IMR-90 (cell line): ENCODE data around the gene TCHP. TPM values are rescaled to one million over a fixed set of nuclear protein-coding genes. Genes with fewer than 3 reads are reported as not detected.
A peak's percentile ranks its signal among the peaks of the same experiment; 100 is the strongest.

Experiments used
- ATAC-seq: fragments of 200-7000 bp; cut with Tn5 transposase; 2 replicates; pipeline ENCODE4 v1.9.1; 2020; ENCODE audit warnings: low read depth, mild to moderate bottlenecking, moderate library complexity
- BruUV-seq: library from RNA; stranded (reverse); fragments of 400-500 nt; replicated peaks from 2 replicates; lab custom pipeline; 2021; lab: Mats Ljungman, UMichigan
- CTCF ChIA-PET: fragments of 300-600 bp; formaldehyde crosslinking; extraction: SDS; loops from one replicate; lab custom pipeline; 2021; ENCODE audit warnings: antibody characterized with exemption; lab: Yijun Ruan, JAX
- POLR2A ChIA-PET: fragments of 300-600 bp; sonication (Branson Sonifier 250); formaldehyde crosslinking; loops from one replicate; lab custom pipeline; 2022; ENCODE audit warnings: antibody characterized with exemption; ENCODE audit not compliant: unreplicated experiment; lab: Charles Lee
- DNase-seq: peaks from one replicate; pipeline ENCODE4 v3.0.0; 2013
- H2AFZ ChIP-seq: replicated peaks from 2 replicates; pipeline ENCODE3; 2013; ENCODE audit warnings: low read length, mild to moderate bottlenecking; ENCODE audit not compliant: poor library complexity
- H2AK5ac ChIP-seq: 2 replicates; pipeline ENCODE4 v1.6.1; 2013; ENCODE audit warnings: low read depth, low read length, inconsistent platforms
- H2AK9ac ChIP-seq: replicated peaks from 2 replicates; pipeline ENCODE3; 2013; ENCODE audit warnings: mild to moderate bottlenecking, low read depth, low read length, moderate library complexity; ENCODE audit not compliant: poor library complexity
- H2BK120ac ChIP-seq: 2 replicates; pipeline ENCODE4 v1.6.1; 2013; ENCODE audit warnings: low read depth, low read length, inconsistent platforms
- H2BK15ac ChIP-seq: 3 replicates; pipeline ENCODE4 v1.6.1; 2013; ENCODE audit warnings: low read depth, low read length, inconsistent platforms
- H2BK20ac ChIP-seq: 2 replicates; pipeline ENCODE4 v1.6.1; 2013; ENCODE audit warnings: low read depth, mild to moderate bottlenecking, inconsistent platforms, low read length, moderate library complexity
- H2BK5ac ChIP-seq: 2 replicates; pipeline ENCODE4 v1.6.1; 2013; ENCODE audit warnings: mild to moderate bottlenecking, low read depth, low read length, inconsistent platforms; ENCODE audit not compliant: poor library complexity, severe bottlenecking
- H3K14ac ChIP-seq: replicated peaks from 2 replicates; pipeline ENCODE4 v1.6.1; 2013; ENCODE audit warnings: low read depth, low read length, inconsistent platforms
- H3K18ac ChIP-seq: 2 replicates; pipeline ENCODE4 v1.6.1; 2013; ENCODE audit warnings: low read depth, low read length, control low read depth
- H3K23ac ChIP-seq: 2 replicates; pipeline ENCODE4 v1.6.1; 2013; ENCODE audit warnings: low read depth, low read length, inconsistent platforms
- H3K27ac ChIP-seq: 2 replicates; pipeline ENCODE4 v1.5.1; 2013; ENCODE audit warnings: mild to moderate bottlenecking, control low read depth, low read length; ENCODE audit not compliant: insufficient read depth
- H3K27me3 ChIP-seq: 2 replicates; pipeline ENCODE4 v1.6.1; 2013; ENCODE audit warnings: low read length; ENCODE audit not compliant: control insufficient read depth, insufficient read depth
- H3K36me3 ChIP-seq: 2 replicates; pipeline ENCODE4 v1.6.1; 2013; ENCODE audit warnings: low read length, mixed read lengths; ENCODE audit not compliant: control insufficient read depth, insufficient read depth
- H3K4ac ChIP-seq: 2 replicates; pipeline ENCODE4 v1.6.1; 2013; ENCODE audit warnings: low read depth, low read length, inconsistent platforms
- H3K4me1 ChIP-seq: 2 replicates; pipeline ENCODE4 v1.6.1; 2013; ENCODE audit warnings: low read length, mixed read lengths; ENCODE audit not compliant: control insufficient read depth, insufficient read depth
- H3K4me2 ChIP-seq: 2 replicates; pipeline ENCODE4 v1.6.1; 2013; ENCODE audit warnings: low read depth, mild to moderate bottlenecking, control low read depth, low read length, moderate library complexity
- H3K4me3 ChIP-seq: 2 replicates; pipeline ENCODE4 v1.5.1; 2013; ENCODE audit warnings: low read depth, mild to moderate bottlenecking, control low read depth, low read length, moderate library complexity; ENCODE audit not compliant: insufficient read depth
- H3K56ac ChIP-seq: 2 replicates; pipeline ENCODE4 v1.6.1; 2013; ENCODE audit warnings: low read length, inconsistent platforms; ENCODE audit not compliant: insufficient read depth; ENCODE audit errors: extremely low read depth
- H3K79me1 ChIP-seq, 2 experiments: 2 replicates each; pipeline ENCODE4 v1.6.1; 2013; ENCODE audit warnings: low read length in 2 of 2, inconsistent platforms in 1 of 2, low read depth in 1 of 2
- H3K9ac ChIP-seq: 2 replicates; pipeline ENCODE4 v1.6.1; 2013; ENCODE audit warnings: low read depth, low read length, control low read depth
- H3K9me1 ChIP-seq: 2 replicates; pipeline ENCODE4 v1.6.1; 2013; ENCODE audit warnings: low read length, inconsistent platforms; ENCODE audit not compliant: insufficient read depth
- H3K9me3 ChIP-seq: 2 replicates; pipeline ENCODE4 v1.6.1; 2013; ENCODE audit warnings: low read length; ENCODE audit not compliant: control insufficient read depth, insufficient read depth
- H4K20me1 ChIP-seq: 2 replicates; pipeline ENCODE4 v1.6.1; 2013; ENCODE audit warnings: low read length, inconsistent platforms; ENCODE audit not compliant: insufficient read depth
- H4K5ac ChIP-seq: 2 replicates; pipeline ENCODE4 v1.6.1; 2013; ENCODE audit warnings: mild to moderate bottlenecking, low read depth, low read length, control low read depth
- H4K8ac ChIP-seq, 2 experiments: 2 replicates each; pipeline ENCODE4 v1.6.1; 2013; ENCODE audit warnings: low read depth in 2 of 2, low read length in 2 of 2, control low read depth in 1 of 2, inconsistent platforms in 1 of 2
- H4K91ac ChIP-seq: 2 replicates; pipeline ENCODE4 v1.6.1; 2013; ENCODE audit warnings: low read depth, low read length, inconsistent platforms; ENCODE audit not compliant: insufficient read depth
- CEBPB ChIP-seq: IDR thresholded peaks from 2 replicates; pipeline ENCODE4 v1.6.1; 2012; ENCODE audit warnings: low read depth, low read length, improper control_type of control experiment
- CTCF ChIP-seq: conservative IDR thresholded peaks from 2 replicates; pipeline ENCODE4 v1.5.1; 2012; ENCODE audit warnings: mild to moderate bottlenecking, low read depth, low read length, improper control_type of control experiment
- ELK1 ChIP-seq: fragments of 150-350 bp; IDR thresholded peaks from 2 replicates; pipeline ENCODE4 v1.6.1; 2016; ENCODE audit warnings: low read depth, mild to moderate bottlenecking, low read length, moderate library complexity, borderline replicate concordance
- MAFK ChIP-seq: IDR thresholded peaks from 2 replicates; pipeline ENCODE4 v1.6.1; 2012; ENCODE audit warnings: low read depth, low read length, improper control_type of control experiment
- MAZ ChIP-seq: IDR thresholded peaks from 2 replicates; pipeline ENCODE4 v1.6.1; 2012; ENCODE audit warnings: low read depth, mild to moderate bottlenecking, low read length, improper control_type of control experiment, moderate library complexity, borderline replicate concordance
- MXI1 ChIP-seq: IDR thresholded peaks from 2 replicates; pipeline ENCODE4 v1.6.1; 2012; ENCODE audit warnings: low read depth, mild to moderate bottlenecking, low read length, moderate library complexity, borderline replicate concordance
- RAD21 ChIP-seq: IDR thresholded peaks from 2 replicates; pipeline ENCODE4 v1.6.1; 2012; ENCODE audit warnings: low read length, improper control_type of control experiment
- SMC3 ChIP-seq: fragments of 150-350 bp; IDR thresholded peaks from 2 replicates; pipeline ENCODE4 v1.6.1; 2016; ENCODE audit warnings: low read depth, mild to moderate bottlenecking, antibody characterized with exemption, low read length, moderate library complexity
- WGBS, 2 experiments: methylation state at CpG; one replicate each; pipeline versions ENCODE4 v1.1.5 to v1.1.7; 2013; ENCODE audit warnings: missing lambda C conversion rate in 2 of 2; ENCODE audit not compliant: insufficient read length in 1 of 2; ENCODE audit errors: extremely low coverage in 2 of 2; 5-methylcytosine and 5-hydroxymethylcytosine counted together
- dilution Hi-C: fragments of 300-500 bp; cut with HindIII; formaldehyde crosslinking; loops from one replicate; pipeline ENCODE4 v1.14.3; 2018; ENCODE audit warnings: low sequenced_read_pairs; ENCODE audit not compliant: unreplicated experiment
- in situ Hi-C: fragments of 300-500 bp; cut with MboI; formaldehyde crosslinking; loops from 3 replicates; pipeline ENCODE4 v1.14.3; 2019; ENCODE audit warnings: low sequenced_read_pairs, inconsistent platforms, mixed read lengths
- intact Hi-C: fragments of 100-400 bp; cut with micrococcal nuclease; formaldehyde crosslinking; loops from 2 replicates; pipeline ENCODE4 v1.10.0; 2022
- polyA plus RNA-seq, 3 experiments: library from polyadenylated mRNA; depleted of rRNA; stranded (reverse); fragments of >200 nt; gene quantifications; 2 replicates each; pipeline ENCODE4 v1.2.3, GENCODE V29; 2012; ENCODE audit warnings: low replicate concordance in 1 of 3
- total RNA-seq: library from RNA; depleted of rRNA; stranded (reverse); fragments of >200 nt; gene quantifications from 2 replicates; pipeline ENCODE4 v1.2.3, GENCODE V29; 2012
- TF ChIP-seq, protein P1 (sequence below): fragments of 150-350 bp; IDR thresholded peaks from 2 replicates; pipeline ENCODE4 v1.6.1; 2017; ENCODE audit warnings: mild to moderate bottlenecking, antibody characterized with exemption, low read length, low read depth

Gene TCHP
- total and polyA plus RNA-seq, 2 of the 4 experiments (the other 2 are of a cell fraction): 6.1 to 13.4 TPM

GRCh38 chr12:109920261-109920780 lies 20.2 kb downstream of the TCHP start:
- no TSS peak for BruUV-seq
- 90% methylated on average over 8 of the region's 11 CpGs; no CpG with 5 or more reads in 1 of the 2 experiments for WGBS, 2 experiments
- Histone ChIP-seq H2BK120ac (no peak overlapping the region), H2BK5ac (no peak overlapping the region), H3K27me3 (no peaks in the 10 kb centered on the region), H3K27ac (no peak overlapping the region), H3K4me3 (no peak overlapping the region), H3K56ac (no peak overlapping the region), H4K5ac (no peak overlapping the region), H3K4ac (no peak overlapping the region), H2BK15ac (no peak overlapping the region), H2AK9ac (peak overlapping the region; percentile 33), H3K79me1 (no peaks in the 10 kb centered on the region), H3K9me3 (no peaks in the 10 kb centered on the region), H3K9me1 (no peaks in the 10 kb centered on the region), H4K91ac (no peak overlapping the region), H3K14ac (no peak overlapping the region), H2AFZ (no peak overlapping the region), H3K18ac (no peak overlapping the region), H3K9ac (no peak overlapping the region), H3K4me2 (no peak overlapping the region), H3K36me3 (peaks cover 29% of the 10 kb centered on the region), H3K4me1 (no peaks in the 10 kb centered on the region), H3K23ac (no peak overlapping the region), H2AK5ac (no peak overlapping the region), H4K8ac (no peak overlapping the region), H2BK20ac (no peak overlapping the region), H4K20me1 (no peaks in the 10 kb centered on the region)
- no peak for DNase-seq
- TF ChIP-seq MAZ (no peak), ELK1 (no peak), SMC3 (no peak), MXI1 (no peak), MAFK (no peak), RAD21 (no peak), CTCF (no peak), CEBPB (no peak)
- TF ChIP-seq, protein P1, sequence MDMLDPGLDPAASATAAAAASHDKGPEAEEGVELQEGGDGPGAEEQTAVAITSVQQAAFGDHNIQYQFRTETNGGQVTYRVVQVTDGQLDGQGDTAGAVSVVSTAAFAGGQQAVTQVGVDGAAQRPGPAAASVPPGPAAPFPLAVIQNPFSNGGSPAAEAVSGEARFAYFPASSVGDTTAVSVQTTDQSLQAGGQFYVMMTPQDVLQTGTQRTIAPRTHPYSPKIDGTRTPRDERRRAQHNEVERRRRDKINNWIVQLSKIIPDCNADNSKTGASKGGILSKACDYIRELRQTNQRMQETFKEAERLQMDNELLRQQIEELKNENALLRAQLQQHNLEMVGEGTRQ: no peak
- dilution Hi-C loops: no loop called here
- ChIA-PET CTCF (interaction anchor here (0.6 kb wide), 1 partner anchor 25 kb away, joined by 3 read pairs; no protein-coding TSS in a partner anchor), POLR2A (no interaction called here)
- intact Hi-C loops: no loop called here
- ATAC-seq: no peak
- in situ Hi-C loops: no loop called here
